Astrocyte of the spinal cord (primary cell): Measurements from ENCODE around the gene MYO1G.
"Not testable (repeated sequence)": the region's sequence is repeated elsewhere in the genome, so short reads cannot be mapped to it uniquely, and the experiment has no call there.

Source experiments
- DNase-seq: peaks from one replicate; pipeline ENCODE4 v3.0.0; 2011; ENCODE audit warnings: low read depth, low spot score
- H3K4me3 ChIP-seq: 2 replicates; pipeline ENCODE4 v1.5.1; 2011; ENCODE audit warnings: low read depth, mild to moderate bottlenecking, low read length, moderate library complexity
- CTCF ChIP-seq: IDR thresholded peaks from 2 replicates; pipeline ENCODE4 v1.5.1; 2012; ENCODE audit warnings: low read depth, mild to moderate bottlenecking, low read length, inconsistent platforms
- in situ Hi-C: cut with HindIII; loops from 2 replicates; pipeline ENCODE4 v1.10.0; 2017; ENCODE audit warnings: low sequenced_read_pairs

Gene MYO1G

GRCh38 chr7:44999245-45000092 is 20.7 kb upstream of the MYO1G start:
- no peak for TF ChIP-seq CTCF
- peak; percentile 100 for DNase-seq
- in situ Hi-C loops: no loop called here

GRCh38 chr7:44998153-44998871 is 19.5 kb upstream of the MYO1G start:
- TF ChIP-seq CTCF: no peak
- no peak for DNase-seq
- H3K4me3 ChIP-seq: no peak overlapping the region
- in situ Hi-C loops: no loop called here

More at GRCh38 chr7:44999245-45000092, 20.7 kb upstream of the MYO1G start:
- peak overlapping the region; percentile 65 for H3K4me3 ChIP-seq

GRCh38 chr7:44995555-44996493 is 17.0 kb upstream of the MYO1G start:
- in situ Hi-C loops: no loop called here
- no peak for TF ChIP-seq CTCF
- no peak for DNase-seq
- no peak overlapping the region for H3K4me3 ChIP-seq

DNA sequence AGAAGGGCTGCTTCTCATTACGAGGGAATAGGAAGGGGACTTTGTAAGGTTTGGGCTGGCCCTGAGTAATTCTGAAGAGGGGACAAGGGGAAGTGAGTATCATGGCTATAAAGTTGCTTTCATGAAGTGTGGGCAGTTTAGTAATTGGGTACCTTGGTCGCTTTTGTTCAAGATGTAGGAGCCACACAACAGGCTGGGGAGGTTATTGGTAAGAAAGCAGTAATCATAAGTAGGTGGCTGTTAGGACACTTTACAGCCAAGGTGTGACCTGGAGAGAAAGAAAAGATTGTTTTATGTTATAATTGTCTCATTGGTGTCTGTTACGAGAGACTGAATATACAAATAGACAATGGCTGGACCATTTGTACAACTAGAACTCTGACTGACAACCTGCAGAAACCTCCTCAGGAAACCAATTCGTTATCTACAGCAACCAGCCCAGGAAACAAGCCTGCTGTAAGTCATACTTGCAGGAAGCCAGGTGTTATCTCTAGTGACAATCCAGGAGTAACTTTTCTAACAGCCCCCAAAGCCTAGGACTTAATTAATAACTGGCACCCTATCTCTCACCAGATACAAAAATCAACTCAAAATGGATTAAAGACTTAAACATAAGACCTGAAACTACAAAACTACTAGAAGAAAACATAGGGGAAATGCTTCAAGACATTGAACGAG is 16.2 kb upstream of the MYO1G start:
- DNase-seq: no peak
- TF ChIP-seq CTCF: no peak
- in situ Hi-C loops: no loop called here
- no peak overlapping the region for H3K4me3 ChIP-seq

DNA sequence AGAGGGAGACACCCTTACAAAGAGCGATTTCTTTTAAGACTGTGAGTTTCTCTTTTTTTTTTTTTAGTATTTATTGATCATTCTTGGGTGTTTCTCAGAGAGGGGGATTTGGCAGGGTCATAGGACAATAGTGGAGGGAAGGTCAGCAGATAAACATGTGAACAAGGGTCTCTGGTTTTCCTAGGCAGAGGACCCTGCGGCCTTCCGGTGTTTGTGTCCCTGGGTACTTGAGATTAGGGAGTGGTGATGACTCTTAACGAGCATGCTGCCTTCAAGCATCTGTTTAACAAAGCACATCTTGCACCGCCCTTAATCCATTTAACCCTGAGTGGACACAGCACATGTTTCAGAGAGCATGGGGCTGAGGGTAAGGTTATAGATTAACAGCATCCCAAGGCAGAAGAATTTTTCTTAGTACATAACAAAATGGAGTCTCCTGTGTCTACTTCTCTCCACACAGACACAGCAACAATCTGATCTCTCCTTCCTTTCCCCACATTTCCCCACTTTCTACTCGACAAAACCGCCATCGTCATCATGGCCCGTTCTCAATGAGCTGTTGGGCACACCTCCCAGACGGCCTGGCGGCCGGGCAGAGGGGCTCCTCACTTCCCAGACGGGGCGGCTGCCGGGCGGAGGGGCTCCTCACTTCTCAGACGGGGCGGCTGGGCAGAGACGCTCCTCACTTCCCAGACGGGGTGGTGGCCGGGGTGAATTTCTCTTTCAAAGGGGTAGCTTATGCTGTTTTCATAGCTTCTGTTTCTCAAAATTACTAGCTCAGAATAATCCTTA is 13.4 kb upstream of the MYO1G start:
- DNase-seq, H3K4me3 ChIP-seq, in situ Hi-C loops: not testable (repeated sequence)
